Endothelial cell of umbilical vein (primary cell): Measurements from ENCODE around the gene TSHZ3. TPM values are rescaled to one million over a fixed set of nuclear protein-coding genes. Genes with fewer than 3 reads are reported as not detected.

Source experiments
- BruUV-seq: library from RNA; stranded (reverse); fragments of 400-500 nt; replicated peaks from 2 replicates; lab custom pipeline; 2021; lab: Mats Ljungman, UMichigan
- CTCF ChIA-PET: fragments of 300-600, 350-600 bp; sonication (Branson Sonifier 250); formaldehyde crosslinking; loops from one replicate; lab custom pipeline; 2021; ENCODE audit warnings: antibody characterized with exemption, inconsistent platforms; lab: Charles Lee
- POLR2A ChIA-PET: fragments of 300-600, 350-600 bp; sonication (Branson Sonifier 250); formaldehyde crosslinking; loops from one replicate; lab custom pipeline; 2021; ENCODE audit warnings: antibody characterized with exemption, inconsistent platforms; lab: Charles Lee
- DNase-seq: peaks from one replicate; pipeline ENCODE4 v3.0.0-alpha.2; 2011; ENCODE audit warnings: low read depth, low spot score
- FAIRE-seq: peaks from 2 replicates; lab custom pipeline; 2011; peaks lifted over from hg19 to GRCh38; lab: Jason Lieb, UNC
- H2AFZ ChIP-seq: 2 replicates; pipeline ENCODE4 v1.6.0; 2012; ENCODE audit warnings: low read depth, low read length, control low read depth, inconsistent platforms
- H3K27ac ChIP-seq: 2 replicates; pipeline ENCODE4 v1.5.1; 2011; ENCODE audit warnings: low read depth, mild to moderate bottlenecking, control low read depth, low read length, moderate library complexity; ENCODE audit not compliant: insufficient read depth
- H3K27me3 ChIP-seq, 2 experiments: 2 replicates each; pipeline versions ENCODE4 v1.6.0 to v1.6.1; 2011; ENCODE audit warnings: low read length in 2 of 2, mixed read lengths in 1 of 2; ENCODE audit not compliant: control insufficient read depth in 2 of 2, insufficient read depth in 2 of 2
- H3K36me3 ChIP-seq, 2 experiments: 2 replicates in 1 of 2; 3 replicates in 1 of 2; pipeline ENCODE4 v1.5.1; 2011; ENCODE audit warnings: low read length in 2 of 2, mild to moderate bottlenecking in 1 of 2, moderate library complexity in 1 of 2; ENCODE audit not compliant: control insufficient read depth in 2 of 2, insufficient read depth in 2 of 2; ENCODE audit errors: extremely low read depth in 1 of 2
- H3K4me1 ChIP-seq: 3 replicates; pipeline ENCODE4 v1.5.1; 2011; ENCODE audit warnings: mild to moderate bottlenecking, low read length; ENCODE audit not compliant: control insufficient read depth, insufficient read depth; ENCODE audit errors: extremely low read depth
- H3K4me2 ChIP-seq: 2 replicates; pipeline ENCODE4 v1.6.1; 2011; ENCODE audit warnings: low read length, control low read depth, mixed read lengths; ENCODE audit not compliant: insufficient read depth
- H3K4me3 ChIP-seq, 3 experiments: fragments of 200-600 bp in 1 of 3; sonication (generic), shearing (Covaris generic) in 1 of 3; replicated peaks in 1 of 3; 2 replicates each; pipeline ENCODE4 v1.5.1; 2011 to 2016; ENCODE audit warnings: control low read depth in 3 of 3, low read length in 3 of 3, mild to moderate bottlenecking in 2 of 3, inconsistent platforms in 1 of 3, low read depth in 1 of 3, moderate library complexity in 1 of 3; ENCODE audit not compliant: insufficient read depth in 1 of 3
- H3K79me2 ChIP-seq: 2 replicates; pipeline ENCODE4 v1.6.0; 2012; ENCODE audit warnings: low read length, inconsistent platforms; ENCODE audit not compliant: control insufficient read depth, insufficient read depth
- H3K9ac ChIP-seq: replicated peaks from 2 replicates; pipeline ENCODE3; 2011; ENCODE audit warnings: low read length, control low read depth; ENCODE audit not compliant: insufficient read depth; ENCODE audit errors: extremely low read depth
- H3K9me1 ChIP-seq: replicated peaks from 3 replicates; pipeline ENCODE4 v1.6.0; 2011; ENCODE audit warnings: mild to moderate bottlenecking, low read length; ENCODE audit not compliant: control insufficient read depth, insufficient read depth; ENCODE audit errors: extremely low read depth
- H3K9me3 ChIP-seq: replicated peaks from 2 replicates; pipeline ENCODE4 v1.5.1; 2012; ENCODE audit warnings: low read length, inconsistent platforms; ENCODE audit not compliant: control insufficient read depth, insufficient read depth
- H4K20me1 ChIP-seq: replicated peaks from 2 replicates; pipeline ENCODE3; 2011; ENCODE audit warnings: mild to moderate bottlenecking, low read length; ENCODE audit not compliant: control insufficient read depth, insufficient read depth; ENCODE audit errors: extremely low read depth
- GATA2 ChIP-seq: IDR thresholded peaks from 2 replicates; pipeline ENCODE4 v1.7.0; 2011; ENCODE audit warnings: low read depth, mild to moderate bottlenecking, moderate library complexity, mixed read lengths, low read length; ENCODE audit not compliant: insufficient read length, insufficient read depth
- MAX ChIP-seq: IDR thresholded peaks from 2 replicates; pipeline ENCODE4 v1.6.1; 2011; ENCODE audit not compliant: insufficient read depth, insufficient read length
- MYC ChIP-seq: IDR thresholded peaks from one replicate; pipeline ENCODE4 v1.6.1; 2011; ENCODE audit warnings: mild to moderate bottlenecking, low read depth, low read length
- POLR2A ChIP-seq: IDR thresholded peaks from 2 replicates; pipeline ENCODE4 v1.6.1; 2012; ENCODE audit warnings: low read depth, mild to moderate bottlenecking, control low read depth, low read length
- POLR2AphosphoS5 ChIP-seq: IDR thresholded peaks from 2 replicates; pipeline ENCODE4 v1.6.1; 2012; ENCODE audit warnings: low read depth, mild to moderate bottlenecking, control low read depth, low read length, moderate library complexity; ENCODE audit not compliant: insufficient read depth
- dilution Hi-C: fragments of 300-500 bp; cut with MboI; formaldehyde crosslinking; loops from one replicate; pipeline ENCODE4 v1.15.0; 2019; ENCODE audit warnings: low sequenced_read_pairs; ENCODE audit not compliant: extremely low pct_ligation_motif_present
- intact Hi-C: fragments of 100-400 bp; cut with micrococcal nuclease; formaldehyde crosslinking; loops from one replicate; pipeline ENCODE4 v1.10.0; 2022
- polyA plus RNA-seq, 4 experiments: library from polyadenylated mRNA; depleted of rRNA in 3 of 4; stranded (reverse) in 3 of 4; unstranded in 1 of 4; fragments of >200 nt; gene quantifications; 2 replicates each; pipeline versions ENCODE4 v1.2.1 to v1.2.3, GENCODE V29; 2011 to 2012; ENCODE audit warnings: missing spikeins in 1 of 4
- total RNA-seq: library from RNA; stranded (reverse); gene quantifications from 2 replicates; pipeline ENCODE4 v1.2.3, GENCODE V29; 2021

Gene TSHZ3
- total and polyA plus RNA-seq, 2 donors (not counting 3 experiments of a cell fraction or from before 2014, with no cell fraction given), result 1.2 to 6.2 TPM

DNA sequence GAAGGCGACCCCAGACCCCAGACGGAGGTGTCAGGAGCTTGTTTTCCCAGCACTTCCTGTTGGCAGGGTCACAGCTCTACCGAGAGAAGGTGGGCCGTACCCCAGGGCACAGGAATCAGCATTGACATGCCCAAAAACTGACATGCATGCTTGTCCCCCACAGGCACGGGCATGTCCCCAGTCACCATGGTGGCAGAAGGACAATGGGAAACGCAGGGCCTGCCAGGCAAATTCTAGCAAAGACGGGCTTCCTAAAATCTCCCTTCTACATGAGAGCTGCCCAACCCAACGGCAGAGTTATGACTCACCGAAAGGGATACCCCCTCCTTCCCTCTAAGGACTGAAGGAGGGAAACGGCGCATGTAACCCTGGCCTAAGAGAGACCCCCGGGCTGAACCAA is 18.5 kb downstream of the TSHZ3 start:
- intact Hi-C loops (no loop called here), dilution Hi-C loops (no loop called here)
- Histone ChIP-seq H3K27me3 (no peaks in the 10 kb centered on the region), H3K9ac (no peak overlapping the region), H3K4me3 (no peak overlapping the region), H3K27ac (no peak overlapping the region), H3K9me1 (no peaks in the 10 kb centered on the region), H3K9me3 (no peaks in the 10 kb centered on the region), H3K36me3 (no peaks in the 10 kb centered on the region), H3K79me2 (no peaks in the 10 kb centered on the region), H4K20me1 (no peaks in the 10 kb centered on the region), H3K4me1 (peaks cover 23% of the 10 kb centered on the region), H2AFZ (no peak overlapping the region), H3K4me2 (no peak overlapping the region)
- FAIRE-seq (no peak), DNase-seq (no peak)
- POLR2A ChIA-PET, result no interaction called here
- no peak for TF ChIP-seq MYC
- no peak for TF ChIP-seq POLR2AphosphoS5
- CTCF ChIA-PET, result interaction anchor here (0.8 to 2.2 kb wide), 3 partner anchors 7 to 27 kb away, joined by 3 to 10 read pairs (median 3); no protein-coding TSS in a partner anchor
- no TSS peak for BruUV-seq

DNA sequence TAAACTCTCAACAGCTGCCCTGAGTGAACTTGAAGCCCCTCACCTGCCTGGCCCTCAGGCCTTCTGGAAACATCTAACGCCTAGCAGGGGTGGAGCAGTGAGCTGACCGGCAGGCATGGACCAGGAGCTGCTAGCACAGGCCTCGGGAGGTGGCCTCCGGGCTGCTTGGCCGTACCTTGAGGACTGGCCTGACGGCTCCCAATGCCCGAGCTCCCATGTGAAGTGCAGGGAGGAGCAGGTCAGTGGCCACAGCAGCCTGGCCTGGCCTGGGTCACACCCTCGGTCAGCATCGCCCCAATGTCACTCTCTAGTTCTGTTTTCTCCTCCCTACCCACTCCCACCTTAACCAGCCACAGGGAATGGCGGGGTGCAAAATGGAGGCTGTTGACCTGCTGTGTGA is 19.0 kb downstream of the TSHZ3 start:
- Histone ChIP-seq H2AFZ (no peak overlapping the region), H3K9me3 (no peaks in the 10 kb centered on the region), H3K27ac (peak overlapping the region; percentile 27), H3K4me2 (peak overlapping the region; percentile 75), H3K9me1 (no peaks in the 10 kb centered on the region), H3K36me3 (no peaks in the 10 kb centered on the region), H3K9ac (no peak overlapping the region), H3K4me3 (no peak overlapping the region), H3K79me2 (no peaks in the 10 kb centered on the region), H3K27me3 (no peaks in the 10 kb centered on the region), H3K4me1 (peaks cover 23% of the 10 kb centered on the region), H4K20me1 (no peaks in the 10 kb centered on the region)
- no TSS peak for BruUV-seq
- TF ChIP-seq MAX, result no peak
- TF ChIP-seq POLR2A, result no peak
- TF ChIP-seq GATA2, result no peak
- no peak for TF ChIP-seq MYC
- DNase-seq, result no peak
- no peak for FAIRE-seq
- dilution Hi-C loops, result no loop called here
- ChIA-PET CTCF (interaction anchor here (1.1 to 2.2 kb wide), 4 partner anchors 8 to 648 kb away, joined by 3 to 10 read pairs (median 4); partner anchors contain the start of gene TSHZ3), POLR2A (no interaction called here)
- intact Hi-C loops, result no loop called here
